GM12864 (cell line): ENCODE measurements around the gene KRT2.

Source experiments
- DNase-seq: peaks from one replicate; pipeline ENCODE4 v3.0.0-alpha.2; 2011; ENCODE audit warnings: low read depth
- H3K4me3 ChIP-seq: 2 replicates; pipeline ENCODE4 v1.5.1; 2011; ENCODE audit warnings: mild to moderate bottlenecking, low read depth, low read length, control low read depth
- TF ChIP-seq, protein P1 (sequence below): IDR thresholded peaks from 2 replicates; pipeline ENCODE4 v1.5.1; 2011; ENCODE audit warnings: low read depth, mild to moderate bottlenecking, moderate library complexity, low read length, control low read depth, inconsistent platforms; ENCODE audit errors: missing control alignments

Gene KRT2

DNA sequence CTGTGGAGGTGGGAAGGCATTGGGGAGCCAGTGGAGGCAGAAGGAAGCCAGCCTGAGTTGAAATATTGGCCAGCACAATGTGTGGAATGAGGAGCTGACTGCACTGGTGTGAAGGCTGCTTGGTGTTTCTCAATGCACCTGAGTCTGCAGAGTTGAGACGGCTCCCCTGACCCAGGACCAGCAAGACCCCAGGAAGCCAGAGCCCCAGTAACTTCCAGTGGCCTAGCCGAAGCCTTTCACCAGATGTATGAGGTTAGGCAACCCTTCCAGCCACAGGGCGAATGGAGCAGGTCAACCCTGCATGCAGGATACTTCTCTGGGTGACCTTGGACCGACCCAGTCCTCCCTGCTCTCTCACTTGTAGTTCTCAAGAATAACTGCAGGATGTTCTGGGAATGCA is 20.7 kb downstream of the KRT2 start:
- TF ChIP-seq, protein P1, sequence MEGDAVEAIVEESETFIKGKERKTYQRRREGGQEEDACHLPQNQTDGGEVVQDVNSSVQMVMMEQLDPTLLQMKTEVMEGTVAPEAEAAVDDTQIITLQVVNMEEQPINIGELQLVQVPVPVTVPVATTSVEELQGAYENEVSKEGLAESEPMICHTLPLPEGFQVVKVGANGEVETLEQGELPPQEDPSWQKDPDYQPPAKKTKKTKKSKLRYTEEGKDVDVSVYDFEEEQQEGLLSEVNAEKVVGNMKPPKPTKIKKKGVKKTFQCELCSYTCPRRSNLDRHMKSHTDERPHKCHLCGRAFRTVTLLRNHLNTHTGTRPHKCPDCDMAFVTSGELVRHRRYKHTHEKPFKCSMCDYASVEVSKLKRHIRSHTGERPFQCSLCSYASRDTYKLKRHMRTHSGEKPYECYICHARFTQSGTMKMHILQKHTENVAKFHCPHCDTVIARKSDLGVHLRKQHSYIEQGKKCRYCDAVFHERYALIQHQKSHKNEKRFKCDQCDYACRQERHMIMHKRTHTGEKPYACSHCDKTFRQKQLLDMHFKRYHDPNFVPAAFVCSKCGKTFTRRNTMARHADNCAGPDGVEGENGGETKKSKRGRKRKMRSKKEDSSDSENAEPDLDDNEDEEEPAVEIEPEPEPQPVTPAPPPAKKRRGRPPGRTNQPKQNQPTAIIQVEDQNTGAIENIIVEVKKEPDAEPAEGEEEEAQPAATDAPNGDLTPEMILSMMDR, result no peak
- no peak for DNase-seq
- H3K4me3 ChIP-seq, result no peak overlapping the region

DNA sequence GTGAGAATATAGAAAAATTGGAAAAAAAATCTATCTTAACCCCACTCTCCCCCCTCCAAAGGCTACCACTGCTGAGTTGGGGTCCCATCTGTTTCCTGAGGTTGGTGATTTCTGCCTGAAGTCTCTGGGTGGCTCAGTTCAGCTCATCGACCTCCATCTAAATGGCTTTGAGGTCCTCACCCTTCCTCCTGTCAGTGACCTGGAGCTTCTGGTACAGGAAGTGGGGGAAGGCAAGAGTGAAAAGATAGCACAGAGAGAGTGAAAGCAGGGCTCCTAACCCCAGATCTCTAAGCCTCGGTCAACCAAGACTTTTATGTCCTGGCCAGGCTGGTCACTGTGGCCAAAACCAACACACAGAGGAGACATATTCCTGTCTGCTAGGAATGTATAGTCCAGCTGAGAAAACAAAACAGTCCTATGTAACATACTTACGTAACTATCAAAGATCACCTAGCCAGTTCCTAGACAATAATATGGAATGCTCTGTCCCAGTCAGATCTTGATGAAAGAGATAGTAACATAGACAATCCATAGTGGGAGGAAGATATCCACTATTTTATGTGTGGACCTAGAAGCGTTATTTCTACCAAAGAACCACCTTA is 21.3 kb downstream of the KRT2 start:
- no peak for DNase-seq
- TF ChIP-seq, protein P1, result no peak
- no peak overlapping the region for H3K4me3 ChIP-seq

DNA sequence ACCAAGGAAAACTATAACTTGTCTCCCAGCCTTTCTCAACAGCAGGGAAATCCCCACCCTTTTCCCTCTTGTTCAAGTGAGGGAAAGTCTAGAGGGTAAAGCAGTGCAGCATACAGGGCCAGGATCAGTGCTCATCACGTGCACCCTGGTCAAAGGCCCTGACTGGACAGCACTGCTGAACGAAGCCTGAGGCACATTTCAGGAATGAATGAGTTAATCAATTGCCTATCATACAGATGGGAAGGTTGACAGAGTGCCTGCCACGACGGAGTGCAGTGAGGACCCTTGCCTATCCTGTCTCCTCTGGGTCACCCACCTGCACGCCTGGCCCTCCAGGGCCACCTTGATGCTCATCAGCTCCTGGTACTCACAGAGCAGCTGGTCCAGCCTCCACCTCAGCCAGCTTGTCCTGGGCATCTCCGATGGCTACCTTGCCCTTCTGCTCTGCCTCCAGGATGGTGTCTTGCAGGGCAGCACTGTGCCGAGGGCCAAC is 22.0 kb downstream of the KRT2 start:
- TF ChIP-seq, protein P1, result no peak
- H3K4me3 ChIP-seq, result no peak overlapping the region
- DNase-seq, result no peak

DNA sequence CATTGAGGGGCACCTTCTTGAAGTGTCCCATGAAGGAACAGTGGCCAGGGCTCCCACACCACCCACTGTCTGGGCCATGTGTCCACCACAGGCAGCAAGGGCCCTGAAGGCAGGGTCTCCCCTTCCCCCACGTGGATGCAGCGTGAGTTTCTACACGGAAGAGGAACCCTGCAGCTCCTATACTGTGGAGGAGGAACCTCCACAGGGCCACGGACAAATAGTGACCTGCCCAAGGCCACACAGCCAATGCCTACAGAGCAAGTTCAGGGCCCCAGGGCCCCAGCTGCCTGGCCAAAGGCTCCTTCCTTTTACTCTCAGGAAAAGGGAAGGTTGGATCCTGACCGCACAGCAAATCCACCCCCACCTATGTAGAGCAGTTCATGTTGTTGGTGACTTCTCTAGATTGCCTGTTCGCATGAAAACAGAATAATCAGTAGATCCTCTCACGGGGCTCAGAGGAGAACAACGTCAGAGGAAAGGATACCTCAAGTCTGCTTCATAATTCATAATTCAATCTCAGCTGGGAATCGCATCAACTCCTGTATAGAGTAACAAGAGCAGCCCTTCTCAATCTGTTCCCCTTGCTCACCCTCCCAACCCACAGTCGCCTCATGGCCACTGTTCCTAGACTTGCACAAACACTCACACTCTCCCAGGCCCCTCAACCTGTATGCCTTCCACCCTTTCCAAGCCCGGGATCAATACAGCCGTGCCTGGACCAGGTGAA is 22.6 kb downstream of the KRT2 start:
- H3K4me3 ChIP-seq, result no peak overlapping the region
- no peak for DNase-seq
- TF ChIP-seq, protein P1, result no peak

DNA sequence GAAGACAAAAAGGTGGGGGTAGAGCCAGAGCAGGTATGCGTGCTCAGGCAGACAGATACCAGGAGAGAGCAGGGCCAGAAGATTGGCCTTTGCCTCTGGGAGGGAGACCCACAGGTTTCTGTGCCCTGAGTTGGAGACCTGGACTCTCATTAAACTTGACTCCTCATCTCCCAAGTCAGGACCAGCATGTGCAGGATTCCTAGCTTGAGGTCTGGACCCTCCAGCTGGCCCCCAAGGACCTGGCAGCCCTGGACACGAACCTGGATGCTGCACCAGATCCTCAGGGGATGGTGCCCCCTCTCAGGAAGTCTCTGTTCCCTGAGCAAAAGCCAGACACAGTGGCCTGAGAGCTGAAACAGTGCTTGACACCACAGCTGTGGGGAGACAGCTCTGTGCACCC is 23.2 kb downstream of the KRT2 start:
- no peak overlapping the region for H3K4me3 ChIP-seq
- DNase-seq, result no peak
- TF ChIP-seq, protein P1, result no peak

DNA sequence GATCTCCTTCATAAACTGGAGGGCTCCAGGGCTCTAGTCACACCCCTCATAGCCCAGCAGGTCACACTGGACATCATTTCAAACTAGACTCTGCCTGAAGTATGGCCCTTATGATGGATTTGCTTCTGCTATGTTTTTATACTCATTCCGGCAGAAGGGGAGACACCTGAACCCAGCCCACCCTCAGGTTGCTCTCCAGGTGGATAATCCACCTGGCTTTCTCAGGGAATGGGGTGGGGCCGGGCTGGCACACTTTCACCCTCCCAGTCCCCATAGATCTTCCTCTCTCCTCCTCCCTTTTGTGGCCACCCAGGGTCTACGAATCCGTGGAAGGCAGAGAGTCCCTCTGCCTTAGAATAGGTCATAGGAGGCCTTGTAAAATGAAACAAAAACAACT is 23.9 kb downstream of the KRT2 start:
- TF ChIP-seq, protein P1, result no peak
- no peak overlapping the region for H3K4me3 ChIP-seq
- DNase-seq, result no peak
